SK-N-MC (cell line): ENCODE measurements around the gene METTL27.

Experiments
- DNase-seq: peaks from one replicate; pipeline ENCODE4 v3.0.0-alpha.2; 2011; ENCODE audit warnings: low read depth, low spot score
- H3K27ac ChIP-seq: fragments of 200-600 bp; sonication (generic); 2 replicates; pipeline ENCODE4 v1.5.1; 2016; ENCODE audit warnings: mixed run types
- H3K36me3 ChIP-seq: fragments of 200-600 bp; sonication (generic); 2 replicates; pipeline ENCODE4 v1.6.1; 2017; ENCODE audit warnings: antibody characterized with exemption, low read length, mixed read lengths; ENCODE audit not compliant: insufficient read depth
- H3K4me3 ChIP-seq: fragments of 200-600 bp; sonication (generic); 2 replicates; pipeline ENCODE4 v1.5.1; 2016
- H3K9ac ChIP-seq: fragments of 200-600 bp; sonication (generic); 2 replicates; pipeline ENCODE4 v1.8.0; 2017; ENCODE audit warnings: mixed run types, mixed read lengths; ENCODE audit not compliant: insufficient read length
- H3K9me3 ChIP-seq: fragments of 200-600 bp; sonication (generic); 2 replicates; pipeline ENCODE4 v1.6.1; 2017; ENCODE audit warnings: low read depth, mild to moderate bottlenecking, antibody characterized with exemption, low read length, moderate library complexity, mixed read lengths
- EZH2 ChIP-seq: fragments of 200-600 bp; sonication (generic); IDR thresholded peaks from one replicate; pipeline ENCODE4 v1.6.1; 2017; ENCODE audit warnings: antibody characterized with exemption
- FOXP2 ChIP-seq: optimal IDR thresholded peaks from 2 replicates; pipeline ENCODE3; 2011; ENCODE audit warnings: mild to moderate bottlenecking, moderate library complexity; ENCODE audit not compliant: insufficient read depth; ENCODE audit errors: extremely low read length, control extremely low read depth
- POLR2AphosphoS5 ChIP-seq: IDR thresholded peaks from 2 replicates; pipeline ENCODE4 v1.6.1; 2012; ENCODE audit warnings: mild to moderate bottlenecking, low read depth, low read length, borderline replicate concordance

The METTL27 gene

DNA sequence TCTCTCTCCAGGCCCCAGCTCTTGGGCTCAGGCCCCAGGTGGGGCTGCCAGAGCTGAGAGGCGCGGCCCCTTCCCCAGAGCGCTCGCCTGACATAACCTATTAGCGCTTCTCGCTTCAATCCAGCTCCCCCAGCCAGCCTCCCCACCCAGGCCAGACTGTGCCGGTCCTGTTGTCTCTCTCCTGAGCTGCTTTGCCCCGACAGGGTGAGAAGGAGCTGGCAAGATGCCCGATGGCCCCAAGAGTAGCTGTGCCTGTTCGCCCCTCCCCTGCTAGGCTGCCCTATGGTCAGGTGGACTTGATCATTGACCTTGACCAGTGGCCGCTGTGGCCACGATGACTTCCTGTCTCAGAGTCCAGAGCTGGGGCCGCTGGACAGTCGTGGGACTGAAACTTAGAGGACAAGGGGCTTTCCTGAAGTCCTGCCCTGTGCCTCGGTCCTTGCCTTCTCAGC is 27.8 kb upstream of the METTL27 start:
- Histone ChIP-seq H3K27ac (no peak overlapping the region), H3K4me3 (no peak overlapping the region), H3K9me3 (no peaks in the 10 kb centered on the region), H3K9ac (no peak overlapping the region), H3K36me3 (no peaks in the 10 kb centered on the region)
- DNase-seq: no peak
- TF ChIP-seq POLR2AphosphoS5: no peak
- TF ChIP-seq EZH2: no peak
- TF ChIP-seq FOXP2: no peak

DNA sequence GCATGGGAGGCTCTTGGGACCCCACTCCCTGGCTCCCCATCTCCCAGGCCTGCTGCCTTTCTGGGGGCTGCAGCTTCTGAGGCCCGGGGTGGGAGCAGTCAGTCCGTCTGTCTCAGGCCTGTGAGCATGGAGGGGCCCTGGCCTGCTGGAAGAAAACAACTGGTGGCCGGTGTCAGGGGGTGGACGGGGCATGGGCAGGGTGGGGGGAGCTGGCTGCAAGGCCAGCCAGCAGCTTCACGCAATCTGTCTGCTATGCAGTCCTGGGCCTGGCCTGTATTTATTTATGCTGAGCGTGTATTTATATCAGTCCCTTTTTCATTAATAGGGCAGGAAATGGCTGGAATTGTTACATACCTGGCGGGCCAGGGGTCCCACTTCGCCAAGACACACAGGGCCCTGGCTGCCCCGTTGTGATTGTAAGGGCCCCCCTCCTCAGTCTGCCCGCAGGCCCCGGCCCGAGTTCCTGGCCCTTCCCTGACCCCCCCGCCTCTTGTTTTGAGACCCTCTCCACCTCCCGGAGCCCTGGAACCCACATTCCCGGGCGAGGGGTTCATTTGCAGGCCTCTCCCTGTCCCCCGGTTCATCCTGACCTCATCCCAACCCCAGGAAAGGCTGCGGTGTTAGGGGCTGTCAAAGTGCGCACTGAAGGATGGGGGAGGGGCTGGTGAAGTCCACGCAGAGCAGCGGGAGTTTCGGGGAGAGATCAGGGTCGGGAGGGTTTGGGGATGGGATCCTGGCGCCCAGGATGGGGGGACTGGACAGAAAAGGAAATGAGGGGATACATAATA is 26.9 kb upstream of the METTL27 start:
- no peak for TF ChIP-seq EZH2
- no peak for TF ChIP-seq FOXP2
- no peak for TF ChIP-seq POLR2AphosphoS5
- Histone ChIP-seq H3K4me3 (no peak overlapping the region), H3K36me3 (no peaks in the 10 kb centered on the region), H3K9me3 (no peaks in the 10 kb centered on the region), H3K9ac (no peak overlapping the region), H3K27ac (no peak overlapping the region)
- DNase-seq: no peak

- no peak overlapping the region for H3K4me3 ChIP-seq
- no peak overlapping the region for H3K27ac ChIP-seq
- H3K36me3 ChIP-seq: no peaks in the 10 kb centered on the region
- no peak overlapping the region for H3K9ac ChIP-seq
- no peaks in the 10 kb centered on the region for H3K9me3 ChIP-seq
- DNase-seq: no peak
- TF ChIP-seq EZH2 (no peak), POLR2AphosphoS5 (no peak), FOXP2 (no peak)
Measured at GRCh38 chr7:73866446-73866767, 24.1 kb upstream of the METTL27 start.

- Histone ChIP-seq H3K27ac (no peak overlapping the region), H3K36me3 (no peaks in the 10 kb centered on the region), H3K4me3 (no peak overlapping the region), H3K9me3 (no peaks in the 10 kb centered on the region), H3K9ac (no peak overlapping the region)
- TF ChIP-seq EZH2 (no peak), POLR2AphosphoS5 (no peak), FOXP2 (no peak)
- DNase-seq: no peak
Measured at GRCh38 chr7:73865738-73866445, 23.6 kb upstream of the METTL27 start.

DNA sequence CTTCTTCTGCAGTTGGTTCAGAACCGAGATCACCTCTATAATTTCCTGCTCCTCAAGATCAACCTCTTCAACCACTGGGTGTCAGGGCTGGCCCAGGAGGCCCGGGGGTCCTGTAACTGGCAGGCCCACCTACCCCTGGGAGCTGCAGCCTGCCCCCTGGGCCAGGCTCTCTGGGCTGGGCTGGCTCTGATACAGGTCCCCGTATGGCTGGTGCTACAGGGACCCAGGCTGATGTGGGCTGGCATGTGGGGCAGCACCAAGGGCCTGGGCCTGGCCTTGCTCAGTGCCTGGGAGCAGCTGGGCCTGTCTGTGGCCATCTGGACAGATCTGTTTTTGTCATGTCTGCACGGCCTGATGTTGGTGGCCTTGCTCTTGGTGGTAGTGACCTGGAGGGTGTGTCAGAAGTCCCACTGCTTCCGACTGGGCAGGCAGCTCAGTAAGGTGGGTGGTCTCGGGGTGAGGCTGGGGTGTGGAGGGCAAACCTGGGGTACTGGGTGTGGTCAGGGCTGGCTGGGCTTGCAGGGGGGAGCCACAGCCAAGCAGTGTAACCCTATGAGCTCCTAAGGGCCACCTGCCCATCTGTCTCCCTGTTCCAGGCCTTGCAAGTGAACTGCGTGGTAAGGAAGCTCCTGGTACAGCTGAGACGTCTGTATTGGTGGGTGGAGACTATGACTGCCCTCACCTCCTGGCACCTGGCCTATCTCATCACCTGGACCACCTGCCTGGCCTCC is 22.8 kb upstream of the METTL27 start:
- Histone ChIP-seq H3K27ac (no peak overlapping the region), H3K4me3 (no peak overlapping the region), H3K9me3 (no peaks in the 10 kb centered on the region), H3K36me3 (no peaks in the 10 kb centered on the region), H3K9ac (no peak overlapping the region)
- no peak for DNase-seq
- TF ChIP-seq FOXP2 (no peak), EZH2 (no peak), POLR2AphosphoS5 (no peak)

DNA sequence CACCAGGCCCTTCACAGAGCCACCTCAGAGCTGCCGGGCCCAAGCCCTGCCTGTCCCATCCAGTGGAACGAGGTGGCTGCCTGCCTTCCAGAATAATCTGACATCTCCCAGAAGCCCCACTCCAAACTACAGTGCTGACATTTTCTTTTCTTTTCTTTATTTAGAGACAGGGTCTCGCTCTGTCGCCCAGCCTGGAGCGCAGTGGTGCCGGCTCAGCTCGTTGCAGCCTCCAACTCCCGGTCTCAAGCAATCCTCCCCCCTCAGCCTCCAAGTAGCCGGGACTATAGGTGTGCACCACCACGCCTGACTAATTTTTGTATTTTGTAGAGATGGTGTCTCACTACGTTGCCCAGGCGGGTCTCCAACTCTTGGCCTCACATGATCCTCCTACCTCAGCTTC is 19.0 kb upstream of the METTL27 start:
- no peak overlapping the region for H3K4me3 ChIP-seq
- no peak for DNase-seq

DNA sequence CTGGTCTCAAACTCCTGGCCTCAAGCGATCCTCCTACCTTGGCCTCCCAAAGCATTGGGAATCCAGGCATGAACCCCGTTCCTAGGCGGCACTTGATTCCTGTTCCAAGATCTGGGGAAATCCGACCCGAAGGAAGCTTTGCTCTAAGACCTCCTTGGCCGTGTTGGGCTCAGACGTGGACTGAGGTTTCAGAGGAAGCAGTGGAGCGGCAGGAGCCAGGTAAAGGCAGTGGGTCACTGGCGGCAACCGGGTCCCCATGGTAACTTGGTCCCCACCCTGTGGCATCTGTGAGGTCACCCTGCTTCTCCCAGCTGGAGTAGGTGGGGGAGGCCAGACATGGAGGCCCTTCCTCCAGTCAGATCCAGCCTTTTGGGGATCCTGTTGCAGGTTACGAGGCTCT is 18.5 kb upstream of the METTL27 start, which contains the start of gene TMEM270:
TMEM270 (plus strand) TSS at position 301 of the 400 bp plus-strand sequence; CDS start at position 337, 36 bp downstream.
- TF ChIP-seq FOXP2 (no peak), POLR2AphosphoS5 (no peak), EZH2 (no peak)
- Histone ChIP-seq H3K36me3 (no peaks in the 10 kb centered on the region), H3K9ac (no peak within 1 kb of the TSS), H3K9me3 (no peaks in the 10 kb centered on the region), H3K4me3 (no peak within 1 kb of the TSS), H3K27ac (no peak within 1 kb of the TSS)
- no peak for DNase-seq

More for the DNA sequence above, 19.0 kb upstream of the METTL27 start:
- Histone ChIP-seq H3K27ac (no peak overlapping the region), H3K9me3 (no peaks in the 10 kb centered on the region), H3K36me3 (no peaks in the 10 kb centered on the region), H3K9ac (no peak overlapping the region)
- TF ChIP-seq FOXP2 (no peak), POLR2AphosphoS5 (no peak), EZH2 (no peak)

GRCh38 chr7:73858807-73859206 is 16.5 kb upstream of the METTL27 start:
- H3K9ac ChIP-seq: no peak overlapping the region
- no peak for TF ChIP-seq EZH2
- TF ChIP-seq FOXP2: no peak
- no peak for TF ChIP-seq POLR2AphosphoS5
- DNase-seq: no peak
- H3K9me3 ChIP-seq: no peaks in the 10 kb centered on the region
- H3K27ac ChIP-seq: no peak overlapping the region
- no peaks in the 10 kb centered on the region for H3K36me3 ChIP-seq
- no peak overlapping the region for H3K4me3 ChIP-seq
